HG02588 (cell line): Measurements from ENCODE around the gene ISG20L2.

Source experiments
- ATAC-seq: cut with Tn5 transposase; IDR thresholded peaks from one replicate; pipeline ENCODE4 v1.9.1; 2021; ENCODE audit warnings: mild to moderate bottlenecking, moderate library complexity; ENCODE audit not compliant: unreplicated experiment

ISG20L2 gene

DNA sequence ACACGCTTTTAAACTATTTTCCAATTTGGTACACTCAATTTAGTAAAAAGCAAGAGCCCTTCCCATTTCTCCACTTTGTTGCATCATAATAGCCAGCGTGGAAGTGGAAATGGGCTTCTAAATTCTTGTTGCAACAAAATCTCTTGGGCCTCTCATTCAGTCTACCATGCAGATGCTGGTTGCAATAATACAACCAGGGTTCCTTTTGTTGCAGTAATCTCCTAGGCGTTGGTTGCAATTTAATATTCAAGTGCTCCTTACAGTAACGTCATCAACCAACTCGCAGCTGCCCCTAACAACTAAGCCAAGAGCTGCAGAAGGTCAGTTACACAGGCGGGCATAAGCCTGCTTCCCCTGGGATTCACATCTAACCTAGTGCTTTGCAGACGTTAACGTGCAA lies 25.7 kb upstream of the ISG20L2 start:
- no peak for ATAC-seq

GRCh38 chr1:156752843-156753482 lies 24.4 kb upstream of the ISG20L2 start:
- ATAC-seq: no peak

DNA sequence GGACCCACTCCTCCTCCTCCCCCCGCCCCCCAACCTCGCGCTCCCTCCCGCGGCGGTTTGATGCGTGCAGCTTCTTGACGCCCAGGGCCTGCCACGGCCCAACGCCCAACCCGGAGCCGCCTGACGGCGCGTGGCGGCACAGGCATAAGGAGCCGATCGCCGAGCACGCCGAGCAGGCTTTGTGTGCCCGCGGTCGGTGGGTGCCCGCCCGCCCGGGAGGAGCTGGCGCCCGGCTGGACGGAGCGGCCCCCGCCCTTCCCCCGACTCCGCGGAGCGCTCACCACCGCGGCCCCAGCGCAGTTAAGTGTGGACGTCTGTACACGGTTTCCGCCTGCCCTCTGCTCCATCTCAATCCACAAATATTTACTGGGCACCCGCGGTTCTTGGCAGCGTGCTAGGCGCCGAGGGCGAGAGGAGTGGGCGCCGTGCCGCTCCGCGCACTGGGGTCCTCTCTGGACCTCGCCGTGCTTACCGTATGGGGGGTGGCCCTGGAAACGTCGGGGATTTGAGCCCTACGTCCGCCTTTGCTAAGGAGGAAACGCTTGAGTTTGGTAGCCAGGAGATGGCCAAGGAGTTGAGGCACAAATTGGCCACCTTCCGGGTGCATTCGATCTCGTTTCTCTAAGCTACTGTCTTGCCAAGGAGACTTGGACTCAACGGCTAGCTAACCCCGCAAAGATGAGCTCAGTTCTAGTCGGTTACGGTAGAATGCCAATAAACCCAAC lies 23.4 kb upstream of the ISG20L2 start:
- peak; percentile 70 for ATAC-seq

GRCh38 chr1:156751451-156751756 lies 22.8 kb upstream of the ISG20L2 start, which contains the start of gene HDGF:
Gene HDGF, minus strand, starts transcription at chr1:156751675. Its CDS starts 246 bp downstream, at chr1:156751429.
- ATAC-seq: peak; percentile 29

DNA sequence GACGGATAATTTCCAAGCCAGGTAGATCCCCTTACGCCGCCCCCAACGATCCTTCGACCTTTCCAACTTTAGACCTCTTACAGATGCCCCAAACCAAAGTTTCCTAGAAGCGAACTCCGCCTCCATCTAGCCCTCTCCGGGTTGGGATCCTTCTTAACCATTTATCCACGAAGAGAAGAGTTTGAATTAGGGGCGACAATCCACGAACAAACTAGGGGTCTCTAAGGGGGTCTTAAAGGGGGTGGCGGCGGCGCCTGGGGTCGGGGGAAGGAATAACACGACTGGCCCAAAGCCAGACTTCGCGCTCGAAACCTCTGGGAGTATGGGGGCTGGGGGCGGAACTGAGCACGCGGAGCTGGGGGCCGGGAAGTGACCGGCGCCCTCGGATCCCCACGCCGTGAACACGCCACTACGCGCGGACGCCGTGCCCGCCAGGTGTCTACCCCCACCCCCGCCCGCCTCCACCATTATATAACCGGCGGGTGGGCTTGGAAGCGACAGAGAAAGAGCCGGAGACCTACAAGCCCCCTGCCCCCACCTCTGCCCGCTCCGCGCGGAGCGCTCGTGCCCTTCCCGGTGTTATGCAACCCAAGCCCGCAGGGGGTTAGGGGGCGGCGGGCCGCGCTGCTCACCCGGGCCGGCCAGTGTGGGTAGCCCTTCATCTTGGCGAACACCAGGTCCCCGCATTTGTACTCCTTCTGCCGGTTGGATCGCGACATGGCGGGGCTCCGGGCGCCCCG lies 22.3 kb upstream of the ISG20L2 start:
- ATAC-seq: peak; percentile 11

DNA sequence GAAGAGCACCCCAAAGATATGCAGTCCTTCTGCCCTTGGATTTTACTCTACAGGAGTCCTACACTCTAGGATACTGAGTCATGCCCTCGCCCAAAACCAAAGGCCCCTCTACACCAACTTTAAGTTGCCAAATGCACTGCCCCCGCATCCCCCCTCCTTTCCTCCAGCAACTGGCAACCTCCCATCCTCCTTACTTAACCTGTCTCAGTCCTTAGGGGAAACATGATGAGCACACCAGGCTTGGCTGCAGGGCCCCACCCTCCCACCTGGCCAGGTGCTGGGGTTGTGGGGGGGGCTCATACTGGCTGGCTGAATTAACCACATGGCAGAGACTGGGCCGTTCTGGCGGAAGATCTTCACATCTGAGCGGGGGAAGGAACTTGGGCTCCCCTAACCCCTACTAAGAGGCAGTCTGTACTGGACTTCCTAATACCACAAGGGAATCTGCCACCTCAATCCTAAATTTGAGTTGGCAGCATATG lies 21.7 kb upstream of the ISG20L2 start:
- no peak for ATAC-seq

GRCh38 chr1:156749419-156750118 lies 21.0 kb upstream of the ISG20L2 start:
- ATAC-seq: no peak

GRCh38 chr1:156748670-156749418 lies 20.3 kb upstream of the ISG20L2 start:
- ATAC-seq: no peak

DNA sequence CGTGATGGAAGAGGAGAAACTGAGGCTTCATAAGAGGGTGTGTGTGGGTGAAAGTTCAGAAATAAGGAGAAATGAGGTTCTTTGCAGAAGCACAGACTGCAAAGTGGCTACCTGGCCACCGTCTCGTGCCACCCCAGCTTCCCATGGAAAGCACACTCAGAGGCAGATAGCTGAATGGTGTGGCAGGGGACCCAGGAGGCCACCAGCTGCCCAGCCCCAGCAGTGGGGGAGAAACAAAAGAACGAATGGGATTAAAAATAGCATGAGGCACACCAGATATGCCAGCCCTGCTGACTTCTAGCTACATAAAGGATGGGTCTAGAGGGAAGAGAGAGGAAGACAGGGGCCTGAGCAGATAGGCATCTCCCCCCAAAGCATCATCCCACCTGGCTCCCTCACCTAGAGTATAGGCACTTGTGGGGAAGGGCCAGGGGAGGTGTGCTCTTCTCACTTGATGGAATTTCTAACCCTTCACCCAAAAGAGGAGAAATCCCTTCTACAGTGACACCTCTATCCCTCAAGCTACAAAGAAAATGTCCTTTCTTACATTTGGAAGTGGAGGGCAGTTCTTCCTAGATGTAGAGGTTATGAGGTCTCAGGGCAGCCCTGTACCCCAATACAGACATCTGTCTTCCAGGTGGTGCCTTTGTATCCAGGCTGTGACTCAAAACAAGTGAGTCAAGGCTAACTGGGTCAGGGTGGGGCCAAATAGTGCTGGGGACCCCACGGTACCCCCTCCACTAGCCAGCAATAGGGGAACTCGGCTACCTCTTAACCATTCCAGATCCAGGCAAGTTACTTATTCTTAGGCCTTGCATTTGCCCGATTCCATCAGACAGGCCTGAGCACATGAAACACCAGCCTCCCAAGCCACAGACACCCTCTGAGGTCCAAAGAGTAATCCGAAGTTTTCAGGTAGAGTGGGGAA lies 19.4 kb upstream of the ISG20L2 start:
- ATAC-seq: no peak

DNA sequence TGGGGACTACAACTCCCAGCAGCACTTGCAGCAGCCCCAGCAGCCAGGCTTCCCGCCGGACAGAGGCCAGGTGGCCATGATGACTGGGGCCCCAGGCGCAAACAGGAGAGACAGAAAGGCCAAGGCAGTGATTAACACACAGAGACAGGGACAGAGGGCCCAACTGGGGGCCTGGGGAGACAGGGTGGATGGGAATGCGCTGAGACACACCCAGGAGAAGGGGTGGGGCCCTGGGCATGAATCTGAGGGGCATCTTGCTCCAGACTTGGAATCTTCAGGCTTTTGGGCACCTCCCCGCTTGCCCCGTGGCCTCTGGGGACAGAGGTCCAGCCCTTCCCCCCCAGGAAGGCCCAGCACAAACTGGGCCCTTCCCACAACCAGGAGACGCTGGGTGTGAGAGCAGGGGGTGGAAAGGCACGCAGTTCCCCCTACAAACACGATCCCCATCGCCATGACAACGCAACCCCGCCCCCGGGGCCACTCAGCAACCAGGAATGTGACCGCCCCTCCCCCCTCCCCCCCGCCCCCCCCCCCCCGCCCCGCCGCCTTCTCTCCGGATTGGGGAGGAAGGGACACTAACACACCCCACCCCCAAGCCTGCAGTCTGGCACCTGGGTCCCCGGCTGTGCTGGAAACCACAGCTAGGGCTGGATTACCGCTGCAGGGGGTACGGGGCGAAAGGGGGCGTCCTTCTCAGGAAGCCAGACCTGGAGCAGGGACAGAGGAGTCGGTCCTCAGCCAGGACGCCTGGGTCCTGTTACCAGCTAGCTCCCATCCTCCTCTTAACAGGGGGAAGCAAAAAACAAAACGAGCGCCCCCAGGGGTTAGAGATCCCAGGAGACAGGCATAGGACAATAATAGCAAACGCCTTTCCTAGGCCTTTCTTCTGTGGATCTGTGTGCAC lies 18.4 kb upstream of the ISG20L2 start:
- ATAC-seq: no peak

DNA sequence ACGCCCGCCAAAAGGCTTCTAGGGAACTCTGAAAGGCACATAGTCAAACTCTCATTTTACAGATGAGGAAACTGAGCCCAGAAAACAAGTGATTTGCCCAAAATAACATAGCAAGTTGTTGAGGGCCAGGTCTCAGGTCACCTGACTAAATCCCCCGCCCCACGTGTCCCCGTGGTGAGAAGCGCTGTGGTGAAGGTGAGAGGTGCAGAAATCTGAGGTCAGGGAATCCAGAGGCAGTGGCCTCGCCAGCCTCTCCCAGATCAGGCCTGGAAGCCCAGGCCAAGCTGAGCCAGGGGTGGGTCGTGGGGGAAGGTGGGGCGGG lies 17.8 kb upstream of the ISG20L2 start:
- ATAC-seq: no peak

GRCh38 chr1:156745881-156746280 lies 17.3 kb upstream of the ISG20L2 start:
- ATAC-seq: no peak

GRCh38 chr1:156744786-156745419 lies 16.3 kb upstream of the ISG20L2 start:
- no peak for ATAC-seq

DNA sequence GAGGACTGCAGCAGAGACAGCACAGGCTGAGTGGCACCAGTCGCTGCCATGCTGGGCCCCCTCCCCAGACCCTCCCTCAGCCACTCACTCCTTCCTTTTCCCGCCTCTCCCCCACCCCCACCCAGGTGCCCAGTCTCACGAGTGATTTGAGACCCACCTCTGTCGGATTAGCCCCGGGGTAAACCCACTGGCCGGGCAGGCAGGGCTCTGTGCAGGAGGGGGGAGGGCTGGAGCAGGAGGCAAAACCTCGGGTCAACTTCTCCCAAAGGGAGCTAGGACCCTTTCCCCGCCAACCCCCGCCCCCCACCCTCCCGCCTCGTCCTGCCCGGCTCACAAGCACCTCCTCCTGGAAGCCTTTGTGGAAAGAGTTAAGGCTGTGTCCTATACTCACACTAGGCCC lies 15.8 kb upstream of the ISG20L2 start:
- no peak for ATAC-seq

DNA sequence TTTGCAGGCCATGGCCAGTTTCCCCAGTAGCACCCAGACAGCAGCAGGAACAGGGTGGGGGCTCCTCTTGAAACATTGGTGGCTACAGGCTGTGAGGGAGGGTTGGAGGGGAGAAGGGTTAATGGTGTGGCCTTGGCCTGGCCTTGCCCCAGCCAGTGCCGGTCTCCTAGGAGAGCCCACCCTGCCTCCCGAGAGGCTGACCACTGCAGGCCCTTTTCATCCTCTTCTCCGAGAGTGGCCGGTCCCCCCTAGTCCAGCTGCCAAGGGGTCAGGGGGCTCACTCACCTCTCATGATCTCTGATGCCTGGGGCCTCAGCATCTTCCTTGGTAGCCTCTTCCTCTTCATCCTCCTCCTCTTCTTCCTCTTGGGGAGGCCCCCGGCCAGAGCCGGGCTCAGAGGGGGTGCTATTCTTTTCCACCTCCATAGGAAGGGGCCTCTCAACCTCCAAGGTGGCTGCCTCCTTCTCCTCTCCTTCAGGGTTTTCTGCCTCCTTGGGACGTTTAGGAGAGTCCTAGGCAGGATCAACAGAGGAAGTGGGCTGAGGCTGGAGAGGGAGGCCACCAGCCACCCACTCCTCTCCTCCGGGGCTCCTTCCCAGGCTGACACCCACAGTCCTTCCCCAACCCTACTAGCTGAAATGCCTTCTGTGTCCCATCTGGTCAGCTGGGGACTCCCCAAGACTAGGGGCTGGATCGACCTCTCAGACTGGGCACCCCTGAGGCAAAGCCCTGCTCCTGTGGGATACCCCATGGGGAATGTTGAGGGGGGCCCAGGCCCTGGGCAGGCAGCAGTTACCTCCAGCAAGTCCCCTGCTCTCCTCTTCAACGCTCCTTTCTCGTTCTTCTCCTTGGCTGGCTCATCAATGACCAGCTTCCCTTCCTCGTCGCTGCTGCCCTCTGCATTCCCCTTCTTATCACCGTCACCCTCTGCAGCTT lies 15.1 kb upstream of the ISG20L2 start:
- no peak for ATAC-seq

GRCh38 chr1:156742801-156743200 lies 14.2 kb upstream of the ISG20L2 start:
- ATAC-seq: no peak

DNA sequence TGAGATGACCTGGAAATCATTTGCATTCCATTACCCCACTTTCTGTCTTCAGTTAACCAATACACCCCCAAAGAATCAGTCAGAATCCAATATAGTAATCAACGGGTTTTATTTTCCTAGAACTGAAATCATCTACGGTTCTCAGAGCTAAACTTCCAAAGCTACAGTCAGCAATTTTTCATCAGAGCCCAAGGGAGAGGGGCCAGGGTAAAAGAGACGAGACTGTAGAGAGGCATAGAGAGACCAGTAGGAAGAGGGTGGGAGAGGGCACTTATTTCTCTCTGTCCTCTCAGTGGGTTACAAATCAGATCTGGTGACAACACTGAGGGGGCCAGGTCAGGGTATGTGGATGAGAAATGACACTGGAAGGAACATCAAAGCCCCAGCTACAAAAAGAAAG lies 13.5 kb upstream of the ISG20L2 start:
- ATAC-seq: no peak
